Measurements from ENCODE around the gene PHTF2.

GRCh38 chr7:77765906-77766800 lies 32.4 kb upstream of the PHTF2 start:
- TF ChIP-seq CTCF (IDR thresholded peaks at IDR 0.05) (no peak), EZH2phosphoT487 (IDR thresholded peaks at IDR 0.05) (no peak)
